HFF-Myc (cell line): ENCODE measurements around the gene OR7E24.
A peak's percentile ranks its signal among the peaks of the same experiment; 100 is the strongest.
"Not testable (repeated sequence)": the region's sequence is repeated elsewhere in the genome, so short reads cannot be mapped to it uniquely, and the experiment has no call there.

Experiments
- DNase-seq: peaks from one replicate; pipeline ENCODE4 v3.0.0-alpha.2; 2011; ENCODE audit warnings: low read depth; ENCODE audit errors: extremely low read depth
- H3K4me3 ChIP-seq: replicated peaks from 2 replicates; pipeline ENCODE4 v1.5.1; 2011; ENCODE audit warnings: low read depth, mild to moderate bottlenecking, control low read depth, low read length
- TF ChIP-seq, protein P1 (sequence below): IDR thresholded peaks from 2 replicates; pipeline ENCODE4 v1.5.1; 2012; ENCODE audit warnings: mild to moderate bottlenecking, low read depth, low read length, control low read depth; ENCODE audit errors: missing control alignments

Gene OR7E24

DNA sequence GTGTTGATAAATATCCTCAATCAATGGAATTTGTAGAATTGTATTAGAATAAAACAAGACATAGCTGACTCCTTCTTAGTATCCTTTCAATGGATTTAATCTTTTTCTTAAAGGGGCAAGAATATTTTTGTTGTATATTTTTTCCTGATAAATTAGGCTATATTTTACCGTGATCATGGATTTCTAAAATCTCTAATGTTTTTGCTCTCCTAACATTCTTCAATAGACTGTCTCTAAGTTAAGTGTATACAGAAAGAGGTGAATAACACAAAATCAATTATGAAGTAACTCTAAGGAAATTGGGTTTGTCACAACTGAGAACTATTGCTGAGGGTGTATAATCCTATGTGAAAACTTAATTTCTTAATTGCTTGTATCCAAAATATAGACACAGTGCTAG lies at the start of gene OR7E24:
Gene OR7E24 (plus strand): TSS at position 301 of the 400 bp plus-strand sequence. CDS start 114 bp downstream, outside the sequence.
- DNase-seq: no peak
- H3K4me3 ChIP-seq: no peak within 1 kb of the TSS
- TF ChIP-seq, protein P1, sequence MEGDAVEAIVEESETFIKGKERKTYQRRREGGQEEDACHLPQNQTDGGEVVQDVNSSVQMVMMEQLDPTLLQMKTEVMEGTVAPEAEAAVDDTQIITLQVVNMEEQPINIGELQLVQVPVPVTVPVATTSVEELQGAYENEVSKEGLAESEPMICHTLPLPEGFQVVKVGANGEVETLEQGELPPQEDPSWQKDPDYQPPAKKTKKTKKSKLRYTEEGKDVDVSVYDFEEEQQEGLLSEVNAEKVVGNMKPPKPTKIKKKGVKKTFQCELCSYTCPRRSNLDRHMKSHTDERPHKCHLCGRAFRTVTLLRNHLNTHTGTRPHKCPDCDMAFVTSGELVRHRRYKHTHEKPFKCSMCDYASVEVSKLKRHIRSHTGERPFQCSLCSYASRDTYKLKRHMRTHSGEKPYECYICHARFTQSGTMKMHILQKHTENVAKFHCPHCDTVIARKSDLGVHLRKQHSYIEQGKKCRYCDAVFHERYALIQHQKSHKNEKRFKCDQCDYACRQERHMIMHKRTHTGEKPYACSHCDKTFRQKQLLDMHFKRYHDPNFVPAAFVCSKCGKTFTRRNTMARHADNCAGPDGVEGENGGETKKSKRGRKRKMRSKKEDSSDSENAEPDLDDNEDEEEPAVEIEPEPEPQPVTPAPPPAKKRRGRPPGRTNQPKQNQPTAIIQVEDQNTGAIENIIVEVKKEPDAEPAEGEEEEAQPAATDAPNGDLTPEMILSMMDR: no peak

DNA sequence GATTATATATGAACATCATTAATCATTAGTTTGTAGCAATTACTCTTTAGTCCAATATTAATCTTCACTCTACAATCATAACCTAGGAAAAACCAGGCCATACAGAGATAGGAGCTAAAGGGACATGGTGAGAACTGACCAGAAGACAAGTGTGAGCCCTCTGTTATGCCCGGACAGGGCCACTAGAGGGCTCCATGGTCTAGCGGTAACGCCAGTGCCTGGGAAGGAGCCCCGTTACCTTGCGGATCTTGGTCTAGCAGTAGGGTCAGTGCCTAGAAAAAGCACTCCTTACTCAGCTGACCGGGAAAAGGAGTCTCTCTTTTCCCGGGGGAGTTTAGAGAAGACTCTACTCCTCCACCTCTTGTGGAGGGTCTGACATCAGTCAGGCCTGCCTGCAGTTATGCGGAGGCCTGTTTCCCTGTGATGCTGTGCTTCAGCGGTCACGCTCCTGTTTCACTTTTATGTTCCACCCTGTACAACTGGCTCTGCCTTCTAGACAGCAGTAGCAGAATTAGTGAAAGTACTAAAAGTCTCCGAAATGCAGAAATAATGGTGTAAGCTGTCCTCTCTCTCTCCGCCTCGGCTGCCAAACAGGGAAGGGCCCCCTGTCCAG lies 45.1 kb upstream of the OR7E24 start:
- TF ChIP-seq, protein P1: peak; percentile 83
- no peak overlapping the region for H3K4me3 ChIP-seq

DNA sequence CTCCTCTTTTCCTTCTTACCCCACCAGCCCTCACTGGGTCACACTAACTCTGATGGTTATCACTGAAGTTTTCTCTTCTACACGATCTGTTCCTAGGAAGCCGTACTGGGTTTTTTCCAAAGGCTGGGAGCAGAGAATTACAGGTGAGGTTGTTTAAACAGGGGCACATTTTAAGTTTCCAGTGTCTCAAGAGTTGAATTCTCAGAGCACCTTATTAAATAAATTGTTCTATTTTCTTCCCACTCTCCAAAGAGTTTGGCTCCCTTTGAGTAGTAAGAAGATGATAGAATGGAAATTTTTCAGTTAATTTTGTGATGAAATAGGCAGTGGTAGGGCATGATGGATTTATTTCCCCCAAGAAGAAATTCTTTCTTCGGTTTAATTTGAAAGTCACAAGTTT lies 31.2 kb upstream of the OR7E24 start, which contains the start of gene OR7D4:
Gene OR7D4 (minus strand): TSS at position 101 of the 400 bp plus-strand sequence. CDS start 4,752 bp downstream, outside the sequence.
- DNase-seq: no peak
- no peak within 1 kb of the TSS for H3K4me3 ChIP-seq
- TF ChIP-seq, protein P1: no peak

More for the DNA sequence above, 45.1 kb upstream of the OR7E24 start:
- DNase-seq: peak; percentile 9

DNA sequence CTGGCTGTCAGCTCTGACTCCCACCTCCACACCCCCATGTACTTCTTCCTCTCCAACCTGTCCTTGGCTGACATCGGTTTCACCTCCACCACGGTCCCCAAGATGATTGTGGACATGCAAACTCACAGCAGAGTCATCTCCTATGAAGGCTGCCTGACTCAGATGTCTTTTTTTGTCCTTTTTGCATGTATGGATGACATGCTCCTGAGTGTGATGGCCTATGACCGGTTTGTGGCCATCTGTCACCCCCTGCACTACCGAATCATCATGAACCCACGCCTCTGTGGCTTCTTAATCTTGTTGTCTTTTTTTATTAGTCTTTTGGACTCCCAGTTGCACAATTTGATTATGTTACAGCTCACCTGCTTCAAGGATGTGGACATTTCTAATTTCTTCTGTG lies 506 bp downstream of the OR7E24 start:
- DNase-seq: no peak
- H3K4me3 ChIP-seq: no peak overlapping the region
- TF ChIP-seq, protein P1: no peak

GRCh38 chr19:9283485-9283884 lies 32.8 kb downstream of the OR7E24 start:
- not testable (repeated sequence) for DNase-seq, H3K4me3 ChIP-seq

GRCh38 chr19:9289231-9289884 lies 38.6 kb downstream of the OR7E24 start:
- TF ChIP-seq, protein P1: no peak
- H3K4me3 ChIP-seq: no peak overlapping the region

DNA sequence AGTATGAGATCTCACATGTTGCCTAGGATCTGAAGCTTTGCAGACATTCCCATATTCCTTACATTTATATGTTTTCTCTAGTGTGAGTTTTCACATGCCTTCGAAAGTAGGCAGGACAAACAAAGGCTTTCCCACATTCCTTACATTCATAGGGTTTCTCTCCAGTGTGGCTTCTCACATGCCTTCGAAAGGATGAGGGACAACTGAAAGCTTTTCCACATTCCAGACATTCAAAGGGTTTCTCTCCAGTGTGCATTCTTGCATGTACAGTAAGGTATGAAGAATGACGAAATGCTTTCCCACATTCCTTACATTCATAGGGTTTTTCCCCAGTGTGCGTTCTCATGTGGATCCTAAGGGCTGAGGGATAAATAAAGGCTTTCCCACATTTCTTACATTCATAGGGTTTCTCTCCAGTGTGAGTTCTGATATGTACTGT lies 44.7 kb downstream of the OR7E24 start:
- no peak overlapping the region for H3K4me3 ChIP-seq
- TF ChIP-seq, protein P1: no peak
- no peak for DNase-seq

More at GRCh38 chr19:9289231-9289884, 38.6 kb downstream of the OR7E24 start:
- DNase-seq: no peak
